Vagina (tissue), 2 donors: ENCODE measurements around the gene PTPRN2.

ENCODE experiments used
- POLR2A ChIP-seq, 2 donors: fragments of 450-650 bp; IDR thresholded peaks; one replicate each; pipeline ENCODE4 v1.6.1; 2017; ENCODE audit warnings: antibody characterized with exemption in 2 of 2, mild to moderate bottlenecking in 2 of 2, moderate library complexity in 2 of 2
- POLR2AphosphoS5 ChIP-seq, 2 donors: sonication (generic); formaldehyde crosslinking; IDR thresholded peaks; one replicate each; pipeline ENCODE4 v1.9.0; 2017; ENCODE audit warnings: antibody characterized with exemption in 2 of 2, mild to moderate bottlenecking in 2 of 2, low read depth in 1 of 2; ENCODE audit not compliant: insufficient read depth in 1 of 2
- TF ChIP-seq, protein P1 (sequence below), 3 experiments: fragments of 450-650 bp in 2 of 3; fragments of 200-600 bp in 1 of 3; sonication (generic) in 1 of 3; IDR thresholded peaks; one replicate each; pipeline ENCODE4 v1.5.1; 2017 to 2019; ENCODE audit warnings: antibody characterized with exemption in 3 of 3, mild to moderate bottlenecking in 2 of 3, moderate library complexity in 2 of 3

DNA sequence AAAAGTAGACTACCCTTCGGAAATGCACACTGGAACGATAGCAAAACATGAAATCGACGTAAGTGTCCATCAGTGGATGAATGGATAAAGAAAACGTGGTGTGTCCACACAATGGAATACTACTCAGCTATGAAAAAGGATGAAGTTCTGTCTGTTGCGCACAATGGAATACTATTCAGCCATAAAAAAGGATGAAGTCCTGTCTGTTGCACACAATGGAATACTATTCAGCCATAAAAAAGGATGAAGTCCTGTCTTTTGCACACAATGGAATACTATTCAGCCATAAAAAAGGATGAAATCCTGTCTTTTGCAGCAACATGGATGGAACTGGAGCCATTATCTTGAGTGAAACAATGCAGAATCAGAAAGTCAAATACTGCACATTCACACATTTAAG lies 591.8 kb downstream of the PTPRN2 start:
- TF ChIP-seq, protein P1, sequence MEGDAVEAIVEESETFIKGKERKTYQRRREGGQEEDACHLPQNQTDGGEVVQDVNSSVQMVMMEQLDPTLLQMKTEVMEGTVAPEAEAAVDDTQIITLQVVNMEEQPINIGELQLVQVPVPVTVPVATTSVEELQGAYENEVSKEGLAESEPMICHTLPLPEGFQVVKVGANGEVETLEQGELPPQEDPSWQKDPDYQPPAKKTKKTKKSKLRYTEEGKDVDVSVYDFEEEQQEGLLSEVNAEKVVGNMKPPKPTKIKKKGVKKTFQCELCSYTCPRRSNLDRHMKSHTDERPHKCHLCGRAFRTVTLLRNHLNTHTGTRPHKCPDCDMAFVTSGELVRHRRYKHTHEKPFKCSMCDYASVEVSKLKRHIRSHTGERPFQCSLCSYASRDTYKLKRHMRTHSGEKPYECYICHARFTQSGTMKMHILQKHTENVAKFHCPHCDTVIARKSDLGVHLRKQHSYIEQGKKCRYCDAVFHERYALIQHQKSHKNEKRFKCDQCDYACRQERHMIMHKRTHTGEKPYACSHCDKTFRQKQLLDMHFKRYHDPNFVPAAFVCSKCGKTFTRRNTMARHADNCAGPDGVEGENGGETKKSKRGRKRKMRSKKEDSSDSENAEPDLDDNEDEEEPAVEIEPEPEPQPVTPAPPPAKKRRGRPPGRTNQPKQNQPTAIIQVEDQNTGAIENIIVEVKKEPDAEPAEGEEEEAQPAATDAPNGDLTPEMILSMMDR (IDR thresholded peaks at IDR 0.05) = no peak
- TF ChIP-seq POLR2A (IDR thresholded peaks at IDR 0.05) (no peak), POLR2AphosphoS5 (IDR thresholded peaks at IDR 0.05; ENCODE audit: insufficient read depth in 1 of 2, low read depth in 1 of 2) (no peak)
